Stimulated activated CD8-positive, alpha-beta memory T cell treated with anti-CD3 and anti-CD28 coated beads, Interleukin-12 subunit alpha, Interleukin-12 subunit beta, amount 100 ng/mL, for 24 hours (primary cell): ENCODE results near the gene PGLYRP2.
"Not testable (repeated sequence)": the region's sequence is repeated elsewhere in the genome, so short reads cannot be mapped to it uniquely, and the experiment has no call there.

Source experiments
- DNase-seq: peaks from one replicate; pipeline ENCODE4 v3.0.0-alpha.2; 2020; ENCODE audit errors: extremely low read depth

The PGLYRP2 gene, protein sequence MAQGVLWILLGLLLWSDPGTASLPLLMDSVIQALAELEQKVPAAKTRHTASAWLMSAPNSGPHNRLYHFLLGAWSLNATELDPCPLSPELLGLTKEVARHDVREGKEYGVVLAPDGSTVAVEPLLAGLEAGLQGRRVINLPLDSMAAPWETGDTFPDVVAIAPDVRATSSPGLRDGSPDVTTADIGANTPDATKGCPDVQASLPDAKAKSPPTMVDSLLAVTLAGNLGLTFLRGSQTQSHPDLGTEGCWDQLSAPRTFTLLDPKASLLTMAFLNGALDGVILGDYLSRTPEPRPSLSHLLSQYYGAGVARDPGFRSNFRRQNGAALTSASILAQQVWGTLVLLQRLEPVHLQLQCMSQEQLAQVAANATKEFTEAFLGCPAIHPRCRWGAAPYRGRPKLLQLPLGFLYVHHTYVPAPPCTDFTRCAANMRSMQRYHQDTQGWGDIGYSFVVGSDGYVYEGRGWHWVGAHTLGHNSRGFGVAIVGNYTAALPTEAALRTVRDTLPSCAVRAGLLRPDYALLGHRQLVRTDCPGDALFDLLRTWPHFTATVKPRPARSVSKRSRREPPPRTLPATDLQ

DNA sequence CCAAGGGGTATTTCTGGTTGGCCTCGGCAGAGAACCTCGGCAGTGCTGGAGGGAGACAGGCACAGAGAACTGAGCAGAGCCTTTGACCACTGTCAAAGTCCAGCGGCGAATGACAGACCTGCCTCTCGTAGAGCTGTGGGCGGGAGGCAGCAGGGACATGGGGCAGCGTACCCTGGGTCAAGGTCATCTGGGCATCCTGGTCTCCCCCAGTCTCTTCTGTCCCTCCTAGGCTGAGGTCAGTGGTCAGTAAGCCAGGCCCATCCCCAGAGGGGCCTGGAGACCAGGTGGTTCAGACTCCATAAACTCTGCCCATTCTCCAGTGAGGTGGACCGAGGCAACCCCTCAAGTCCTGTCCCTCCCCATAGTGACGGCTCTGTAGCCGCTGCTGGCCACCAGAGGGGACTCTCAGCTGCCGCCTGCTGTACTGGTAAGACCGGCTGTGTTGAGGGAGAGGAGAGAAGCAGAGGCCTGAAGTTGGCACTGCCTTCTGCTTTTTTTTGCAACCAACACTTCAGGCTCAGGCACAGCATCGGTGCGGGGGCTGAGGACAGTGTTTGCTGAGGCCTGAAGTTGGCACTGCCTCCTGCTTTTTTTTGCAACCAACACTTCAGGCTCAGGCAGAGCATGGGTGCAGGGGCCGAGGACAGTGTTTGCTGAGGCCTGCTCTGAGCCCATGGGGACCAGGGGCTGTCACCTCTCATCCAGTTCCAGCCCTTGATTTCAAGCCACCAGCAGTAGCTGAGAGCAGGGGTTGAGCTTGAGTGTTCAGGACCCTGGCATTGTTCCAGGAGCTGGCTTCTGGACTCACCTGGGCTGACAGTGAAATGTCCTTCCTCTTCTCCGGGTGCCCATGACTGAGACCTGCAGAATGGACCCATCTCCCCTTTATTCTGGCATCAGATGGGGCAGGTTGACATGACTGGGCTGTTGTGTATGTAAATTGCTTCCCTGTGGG, at the start of gene PGLYRP2:
Gene PGLYRP2 (minus strand): TSS at position 111 of the 955 bp plus-strand sequence. CDS start 130 bp downstream, outside the sequence.
- no peak for DNase-seq

DNA sequence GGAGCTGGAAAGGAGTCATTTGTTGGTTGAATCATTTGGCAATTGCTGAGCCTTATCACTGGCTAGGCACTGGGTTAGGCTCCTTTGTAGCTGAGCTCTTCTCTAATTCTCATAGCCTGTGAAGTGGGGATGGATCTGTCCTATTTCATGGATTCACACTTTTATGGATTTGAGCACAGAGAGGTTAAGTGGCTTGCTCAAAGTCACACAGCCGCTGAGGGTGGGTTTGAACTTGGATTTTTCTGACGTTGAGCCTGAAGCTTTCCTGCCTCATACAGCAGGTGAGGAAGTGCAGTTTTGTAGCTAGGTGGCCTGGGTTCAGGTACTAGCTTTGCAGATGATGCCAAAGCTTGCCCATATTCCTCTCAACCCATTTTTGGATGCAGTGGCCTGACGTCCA, 48.4 kb upstream of the PGLYRP2 start:
- no peak for DNase-seq

DNA sequence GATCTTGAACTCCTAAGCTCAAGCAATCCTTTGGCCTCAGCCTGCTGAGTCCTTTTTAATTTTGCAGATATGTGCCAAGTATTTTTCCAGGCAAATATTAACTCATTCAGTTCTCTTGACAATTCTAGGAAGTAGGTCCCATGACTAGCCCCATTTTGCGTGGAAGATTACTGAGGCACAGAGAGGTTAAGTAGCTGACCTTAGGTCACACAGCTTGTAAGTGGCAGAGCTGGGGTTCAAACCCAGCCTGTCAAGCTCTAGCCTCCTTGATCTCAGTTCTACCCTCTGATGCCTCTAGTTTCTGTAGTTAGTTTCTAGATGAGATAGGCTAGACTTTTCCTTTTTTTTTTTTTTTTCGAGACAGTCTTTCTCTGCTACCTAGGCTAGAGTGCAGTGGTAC, 47.1 kb upstream of the PGLYRP2 start:
- no peak for DNase-seq

DNA sequence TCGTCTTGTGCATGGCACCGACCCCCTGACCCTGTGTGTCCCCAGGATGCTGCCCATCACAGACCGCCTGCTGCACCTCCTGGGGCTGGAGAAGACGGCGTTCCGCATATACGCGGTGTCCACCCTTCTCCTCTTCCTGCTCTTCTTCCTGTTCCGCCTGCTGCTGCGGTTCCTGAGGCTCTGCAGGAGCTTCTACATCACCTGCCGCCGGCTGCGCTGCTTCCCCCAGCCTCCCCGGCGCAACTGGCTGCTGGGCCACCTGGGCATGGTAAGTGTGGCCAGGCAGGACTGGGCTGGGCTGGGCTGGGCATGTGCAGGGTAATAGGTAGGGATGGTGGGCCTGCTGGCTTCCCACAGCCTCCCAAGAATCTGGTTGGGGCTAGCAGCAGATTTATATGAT, 46.0 kb upstream of the PGLYRP2 start:
- no peak for DNase-seq

DNA sequence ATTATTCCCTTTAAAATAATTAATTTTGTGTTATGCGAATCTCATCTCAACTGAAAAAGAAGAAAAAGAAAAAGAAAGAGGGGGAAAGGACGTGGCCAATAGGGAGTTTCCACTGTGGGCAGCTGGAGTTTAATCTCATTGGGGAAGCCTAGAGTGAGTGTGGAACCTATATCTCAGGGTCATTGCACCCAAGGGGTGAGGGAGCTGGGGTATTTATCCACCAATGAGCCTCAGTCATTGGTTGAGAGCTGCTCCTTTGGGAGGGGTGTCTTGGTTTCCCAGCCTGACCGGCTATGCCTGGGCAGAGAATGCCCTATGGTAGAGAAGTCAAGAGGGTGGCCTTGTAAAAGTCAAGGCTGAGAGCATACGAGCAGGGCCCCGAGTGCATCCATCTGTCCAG, 45.5 kb upstream of the PGLYRP2 start:
- no peak for DNase-seq

DNA sequence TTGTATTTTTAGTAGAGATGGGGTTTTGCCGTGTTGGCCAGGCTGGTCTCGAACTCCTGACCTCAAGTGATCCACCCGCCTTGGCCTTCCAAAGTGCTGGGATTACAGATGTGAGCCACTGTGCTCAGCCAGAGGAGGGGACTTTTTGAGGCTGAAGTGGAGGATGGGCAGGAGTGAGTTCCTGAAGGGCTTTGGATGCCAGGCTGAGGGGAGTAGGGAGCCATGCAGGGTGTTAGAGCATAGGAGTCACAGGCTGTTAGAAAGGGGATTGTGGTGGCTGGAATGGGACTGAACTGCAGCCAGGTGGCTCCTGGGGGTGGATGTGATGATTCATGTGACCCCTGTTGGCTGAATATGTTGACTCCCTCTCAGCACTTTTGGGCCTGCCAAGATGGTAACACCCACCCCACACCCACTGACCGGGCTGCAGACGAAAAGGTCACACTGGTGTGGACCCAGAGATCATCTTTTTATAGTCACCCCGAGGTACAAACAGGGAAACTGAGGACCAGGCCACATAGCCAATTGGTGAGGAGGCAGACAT, 40.2 kb upstream of the PGLYRP2 start:
- DNase-seq: no peak

DNA sequence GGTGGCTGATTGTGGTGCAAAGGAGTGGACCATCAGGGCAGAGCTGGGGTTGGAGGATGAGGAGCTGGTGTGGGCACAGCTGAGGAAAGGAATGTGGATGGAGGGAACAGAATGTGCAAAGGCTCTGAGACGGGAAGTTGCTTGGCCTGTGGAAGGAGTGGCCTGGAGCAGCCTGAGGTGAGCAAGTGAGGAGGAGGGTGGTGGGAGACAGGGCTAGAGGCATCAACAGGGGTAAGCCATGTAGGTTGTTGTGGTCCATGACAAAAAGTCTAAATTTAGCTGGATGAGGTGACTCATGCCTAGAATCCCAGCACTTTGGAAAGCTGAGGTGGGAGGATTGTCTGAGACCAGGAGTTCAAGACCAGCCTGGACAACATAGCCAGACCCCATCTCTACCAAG, 38.5 kb upstream of the PGLYRP2 start:
- no peak for DNase-seq

DNA sequence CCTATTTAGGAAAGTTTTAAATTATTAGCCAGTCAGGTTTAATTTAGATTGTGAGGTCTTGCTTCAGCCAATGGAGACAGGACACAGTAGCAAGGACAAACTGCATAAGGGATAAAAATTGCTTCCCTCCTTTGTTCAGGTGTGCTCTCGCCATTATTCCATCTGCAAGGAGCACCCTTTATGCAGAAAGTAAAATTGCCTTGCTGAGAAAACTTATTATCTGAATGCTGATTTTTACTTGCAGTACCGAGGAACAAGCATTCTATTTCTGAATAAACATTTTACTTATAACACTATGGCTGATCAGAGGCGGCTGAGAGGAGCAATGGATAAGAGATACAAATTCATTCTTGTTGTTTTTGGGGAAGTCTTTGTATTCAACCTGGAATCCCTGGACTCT, 37.1 kb upstream of the PGLYRP2 start:
- no peak for DNase-seq

DNA sequence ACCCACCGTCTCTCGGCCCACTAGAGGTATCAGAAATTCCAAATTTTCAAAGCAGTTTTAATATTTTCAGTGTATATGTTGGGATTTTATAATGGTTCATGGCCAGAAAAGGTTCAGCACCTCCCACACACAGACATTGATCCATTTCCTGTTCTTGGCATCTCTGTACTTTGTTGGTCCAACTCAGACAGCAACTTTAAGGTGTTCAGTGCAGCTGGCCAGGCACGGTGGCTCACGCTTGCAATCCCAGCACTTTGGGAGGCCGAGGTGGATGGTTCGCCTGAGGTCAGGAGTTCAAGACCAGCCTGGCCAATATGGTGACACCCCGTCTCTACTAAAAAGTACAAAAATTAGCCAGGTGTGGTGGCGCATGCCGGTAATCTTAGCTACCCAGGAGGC, 35.9 kb upstream of the PGLYRP2 start:
- not testable (repeated sequence) for DNase-seq

DNA sequence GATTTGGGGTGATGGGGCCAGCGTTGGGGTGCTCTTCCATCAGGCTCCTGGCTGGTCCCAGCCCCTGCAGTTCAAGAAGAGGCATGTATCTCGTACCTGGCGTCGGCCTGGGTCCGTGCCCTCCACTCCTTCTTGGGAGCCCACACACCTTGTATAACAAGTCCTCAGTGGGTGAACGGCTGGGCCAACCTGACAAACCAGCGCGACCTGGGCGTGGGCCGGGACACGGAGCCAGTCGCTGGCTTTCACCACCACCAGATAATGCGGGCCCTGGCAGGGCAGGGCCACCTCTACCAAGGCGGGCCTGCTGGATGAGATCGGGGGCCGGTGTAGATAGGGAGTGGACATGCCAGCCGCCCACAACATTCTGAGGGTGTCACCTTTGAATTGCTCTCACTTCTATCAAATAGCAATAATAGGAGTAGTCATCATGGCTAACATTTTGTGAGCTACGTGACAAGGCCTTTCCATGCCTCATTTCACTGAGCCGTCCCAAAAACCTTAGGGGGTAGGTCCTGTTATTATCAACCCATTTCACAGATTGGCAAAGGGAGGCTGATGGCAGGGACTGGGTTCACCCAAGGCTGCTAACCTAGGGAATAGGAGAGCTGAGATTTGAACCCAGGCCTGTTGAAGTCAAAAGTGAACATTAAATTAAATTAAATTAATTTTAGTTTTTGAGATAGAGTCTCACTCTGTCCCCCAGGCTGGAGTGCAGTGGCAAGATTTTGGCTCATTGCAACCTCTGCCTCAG, 32.5 kb upstream of the PGLYRP2 start:
- DNase-seq: no peak

DNA sequence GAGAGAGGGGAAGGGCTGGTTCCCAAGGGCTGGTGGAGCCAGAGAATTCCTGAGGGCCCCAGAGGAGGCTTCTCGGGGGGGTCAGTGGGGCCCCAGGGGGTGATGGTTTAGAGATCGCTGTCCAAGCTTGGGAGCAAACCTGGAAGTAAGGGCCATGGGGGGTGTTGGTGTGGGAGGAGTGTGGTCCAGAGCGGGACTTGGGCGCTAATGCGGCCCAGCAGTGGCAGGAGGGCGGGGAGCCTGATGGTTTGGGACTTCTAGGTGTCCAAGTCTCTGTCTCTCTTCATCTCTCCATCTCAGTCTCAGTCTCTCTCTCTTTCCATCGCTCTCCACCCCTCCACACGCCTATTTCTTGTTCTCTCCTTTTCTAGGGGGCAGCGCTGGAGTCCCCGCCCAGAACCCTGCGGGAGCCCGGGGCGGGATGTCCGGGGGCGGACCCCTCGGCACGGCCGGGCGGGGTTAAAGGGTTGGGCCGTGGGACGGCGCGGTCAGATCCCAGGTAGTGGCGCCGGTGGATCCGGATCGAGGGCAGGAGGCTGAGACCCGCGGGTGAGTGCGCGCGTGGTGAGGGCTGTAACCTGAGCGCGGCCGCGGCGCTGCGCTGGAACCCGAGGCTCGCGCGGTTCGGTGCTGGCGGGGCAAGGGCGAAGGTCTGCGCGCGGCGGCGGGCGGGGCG, 28.9 kb upstream of the PGLYRP2 start, which contains the start of gene CYP4F22:
Gene CYP4F22 (plus strand): TSS at position 491 of the 676 bp plus-strand sequence. CDS start 16,812 bp downstream, outside the sequence.
- no peak for DNase-seq

DNA sequence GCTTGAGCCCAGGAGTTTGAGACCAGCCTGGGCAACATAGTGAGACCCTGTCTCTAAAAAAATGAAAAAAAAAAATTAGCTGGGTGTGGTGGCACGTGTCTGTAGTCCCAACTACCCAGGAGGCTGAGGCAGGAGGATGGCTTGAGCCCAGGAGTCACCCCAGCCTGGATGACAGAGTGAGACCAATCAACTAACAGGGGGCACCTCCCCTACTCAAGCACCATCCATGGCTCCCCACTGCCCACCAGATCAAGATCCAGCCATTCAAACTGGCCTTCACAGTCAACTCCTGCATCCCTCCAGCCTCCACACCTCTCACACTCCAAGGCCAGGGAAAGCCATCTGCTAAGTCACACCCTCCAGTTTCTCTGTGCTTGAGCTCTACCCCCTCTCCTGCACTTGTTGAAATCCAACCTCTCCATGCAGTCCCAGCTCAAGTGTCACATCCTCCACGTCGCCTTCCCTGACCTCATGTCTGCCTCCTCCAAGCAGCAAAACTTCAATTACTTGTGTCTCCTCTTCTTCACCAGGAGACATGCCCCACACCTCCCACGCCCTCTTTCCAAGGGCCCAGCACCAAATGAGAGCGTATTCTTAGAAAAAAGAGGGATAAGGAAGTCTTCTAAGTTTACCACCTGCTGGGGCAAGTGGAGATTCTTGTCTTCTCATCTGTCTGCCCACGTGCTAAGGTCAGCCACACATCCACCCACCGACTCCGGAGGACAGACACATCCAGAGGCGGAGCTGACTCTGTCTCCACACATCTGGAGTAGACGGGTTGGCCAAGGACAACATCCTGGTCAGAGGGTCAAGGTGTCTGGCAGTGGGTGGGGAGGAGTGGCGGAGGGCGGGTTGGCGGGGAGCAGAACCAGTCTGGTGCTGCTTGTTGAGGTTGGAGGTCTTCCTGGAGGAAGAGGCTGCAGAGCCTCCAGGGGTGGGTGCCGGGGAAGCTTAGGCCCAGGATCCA, 28.1 kb upstream of the PGLYRP2 start:
- no peak for DNase-seq

DNA sequence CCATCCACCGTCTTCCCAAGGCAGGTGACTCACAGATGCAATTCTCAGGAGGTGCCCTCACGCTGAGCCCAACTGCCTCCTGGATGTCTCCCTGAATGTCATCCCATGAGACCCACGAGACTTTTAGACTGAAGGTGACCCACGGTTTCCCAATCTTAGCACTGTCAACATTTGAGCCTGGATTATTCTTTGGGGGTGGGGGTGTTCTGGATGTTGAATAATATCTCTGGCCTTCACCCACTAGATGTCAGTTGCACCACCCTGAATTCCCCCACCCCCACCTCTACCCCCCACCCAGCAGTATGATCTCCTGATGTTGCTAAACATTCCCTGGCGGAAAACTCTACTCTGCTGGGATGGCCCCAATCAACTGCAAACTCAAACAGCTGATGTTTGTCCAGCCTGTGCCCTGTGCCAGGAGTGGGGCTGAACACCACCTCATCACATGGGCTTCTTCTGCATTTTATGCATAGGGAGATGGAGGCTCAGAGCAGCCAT, 26.8 kb upstream of the PGLYRP2 start:
- DNase-seq: no peak

DNA sequence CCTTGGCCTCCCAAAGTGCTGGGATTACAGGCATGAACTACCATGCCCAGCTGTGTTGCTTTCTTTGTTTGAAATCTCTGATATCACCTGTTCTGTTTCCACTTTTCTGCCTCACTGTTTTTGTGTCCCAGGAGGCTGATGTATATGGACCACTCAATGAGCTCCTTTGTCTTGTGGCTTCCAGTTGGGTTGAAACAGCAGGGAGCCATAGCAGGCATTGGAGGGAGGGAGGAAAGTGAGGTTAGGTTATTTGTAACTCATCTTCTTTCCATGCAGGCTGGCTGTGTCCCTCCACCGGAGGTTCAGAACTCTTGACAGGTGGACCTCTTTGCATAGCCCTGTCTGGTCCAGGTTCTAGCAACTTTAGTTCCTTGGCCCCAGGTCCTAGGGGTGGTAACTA, 23.0 kb upstream of the PGLYRP2 start:
- DNase-seq: no peak

DNA sequence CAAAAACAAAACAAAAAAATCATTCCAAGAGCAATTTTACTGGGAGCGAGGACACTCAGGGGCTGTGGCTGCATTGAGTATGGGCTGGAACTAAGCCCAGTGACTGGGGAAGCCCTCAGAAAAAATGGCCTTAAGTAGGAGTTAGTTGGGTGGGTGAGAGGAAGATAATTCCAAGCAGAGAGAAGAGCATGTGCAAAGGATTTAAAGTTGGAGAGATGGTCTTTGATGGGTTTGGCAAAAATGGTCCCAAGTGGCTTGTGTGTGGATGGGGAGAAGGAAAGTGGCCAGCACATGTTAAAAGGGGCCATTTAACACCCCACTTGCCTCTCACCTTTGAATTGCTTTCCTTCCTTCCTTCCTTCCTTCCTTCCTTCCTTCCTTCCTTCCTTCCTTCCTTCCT, 22.3 kb upstream of the PGLYRP2 start:
- DNase-seq: no peak

DNA sequence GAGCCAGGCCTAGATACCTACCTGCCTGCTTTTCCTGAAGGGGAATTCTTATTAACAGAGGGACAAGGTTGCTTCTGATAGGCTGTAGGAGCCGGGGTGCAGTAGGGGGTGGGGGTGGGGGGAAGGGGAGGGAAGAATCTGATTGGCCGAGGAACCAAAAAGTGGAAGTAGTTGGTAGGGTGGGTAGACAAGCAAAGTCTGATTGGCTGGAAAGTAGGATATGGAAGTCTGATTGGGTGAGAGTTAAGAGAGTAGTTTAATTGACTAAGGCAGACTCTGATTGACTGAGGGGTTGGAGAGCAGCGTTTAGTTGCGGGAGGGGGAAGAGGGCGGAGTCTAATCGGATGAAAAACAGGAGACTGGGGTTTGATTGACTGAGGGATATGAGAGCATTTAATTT, 19.6 kb upstream of the PGLYRP2 start:
- DNase-seq: no peak

DNA sequence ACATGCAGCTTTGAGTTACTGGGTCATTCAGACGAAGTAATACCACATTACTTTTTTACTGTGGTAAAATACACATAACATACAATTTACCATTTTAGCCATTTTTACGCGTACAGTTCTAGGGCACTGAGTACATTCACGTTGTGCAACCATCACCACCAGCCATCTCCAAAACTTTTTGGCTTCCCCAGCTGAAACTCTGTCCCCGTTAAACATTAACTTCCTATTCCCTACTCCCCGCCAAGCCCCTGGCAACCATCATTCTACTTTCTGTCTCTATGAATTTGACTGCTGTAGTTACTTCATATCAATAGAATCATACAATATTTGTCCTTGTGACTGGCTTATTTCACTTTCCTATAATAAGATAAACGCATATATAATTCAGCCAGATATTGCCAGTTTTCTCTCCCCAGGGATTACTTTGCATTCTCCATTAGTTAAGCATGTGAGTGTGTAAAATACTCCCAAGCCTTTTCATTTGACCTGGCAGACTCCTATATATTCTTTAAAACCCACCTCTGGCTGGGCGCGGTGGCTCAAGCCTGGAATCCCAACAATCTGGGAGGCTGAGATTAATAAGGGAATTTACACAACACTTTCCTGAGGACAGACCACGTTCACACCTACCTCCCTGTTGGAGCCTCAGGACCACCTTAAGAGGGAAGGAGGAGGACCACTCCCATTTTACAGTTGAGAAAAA, 19.0 kb upstream of the PGLYRP2 start:
- no peak for DNase-seq

DNA sequence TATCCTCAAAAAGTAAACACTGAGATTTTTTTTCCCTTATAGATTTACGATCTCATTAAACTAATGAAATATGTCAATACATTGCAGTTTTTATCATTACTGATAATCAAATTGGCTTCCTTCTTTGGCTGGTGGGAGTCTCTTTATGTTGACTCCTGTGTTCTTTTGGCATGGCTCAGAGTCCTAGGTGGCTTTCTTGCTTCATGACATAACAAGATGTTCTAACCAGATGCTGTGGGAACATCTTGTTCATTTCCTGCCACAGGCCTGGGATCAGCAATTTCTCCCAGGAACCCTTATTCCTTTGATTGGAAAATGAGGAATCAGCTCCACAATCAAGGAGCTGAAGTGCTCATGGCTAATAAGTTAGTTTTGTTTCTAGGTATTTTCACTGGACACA, 15.8 kb upstream of the PGLYRP2 start:
- no peak for DNase-seq
